ENCODE results near the gene KIF12. TPM values are rescaled to one million over a fixed set of nuclear protein-coding genes. Genes with fewer than 3 reads are reported as not detected.

KIF12 gene
- total and polyA plus RNA-seq, 2 donors (not counting 1 experiment from before 2014, with no cell fraction given), result not detected

DNA sequence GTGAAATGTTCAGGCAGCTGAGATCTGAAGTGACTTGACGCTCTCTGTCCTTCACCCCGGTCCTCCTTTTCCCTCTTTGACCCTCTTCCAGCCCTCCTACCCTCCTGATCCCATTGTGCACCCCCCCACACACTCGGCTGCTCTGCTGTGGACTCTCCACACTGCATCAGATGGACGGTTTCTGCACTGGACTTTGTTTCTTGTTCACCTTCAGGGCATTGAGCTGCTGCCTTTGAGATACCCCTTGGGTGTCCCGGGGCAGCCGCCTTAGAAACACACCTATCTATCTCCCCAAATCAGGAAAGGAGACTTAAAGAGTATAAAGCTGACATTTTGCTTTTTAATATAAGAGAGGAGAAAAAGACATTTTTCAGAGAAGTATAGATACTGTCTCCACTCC lies 48.4 kb downstream of the KIF12 start:
- 96% methylated on average over 3 of the region's 6 CpGs for WGBS (ENCODE audit: insufficient coverage)
- H3K79me2 ChIP-seq (ENCODE audit: control insufficient read depth, insufficient read depth, low read length), result no peaks in the 10 kb centered on the region

DNA sequence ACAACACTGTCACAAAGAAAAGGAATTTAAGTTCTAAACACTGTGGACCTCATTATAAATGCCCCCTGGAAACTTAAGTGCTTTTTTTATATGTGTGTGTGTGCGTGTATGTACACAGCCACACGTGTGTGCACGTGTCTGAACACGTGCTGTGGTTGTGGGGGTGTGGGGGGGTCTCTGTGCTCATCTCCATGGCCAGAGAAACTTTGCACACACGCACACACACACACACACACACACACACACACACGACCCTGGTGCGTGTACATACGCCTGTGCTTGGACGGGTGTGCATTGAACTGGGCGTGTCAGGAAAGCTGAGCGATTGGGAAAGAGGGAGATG lies 48.9 kb downstream of the KIF12 start:
- no CpG with 5 or more reads among the region's 11 CpGs for WGBS (ENCODE audit: insufficient coverage)
- no peaks in the 10 kb centered on the region for H3K4me1 ChIP-seq (ENCODE audit: control insufficient read depth in 2 of 2, insufficient read depth in 2 of 2, low read length in 2 of 2)
- no peak overlapping the region for H3K4me3 ChIP-seq (ENCODE audit: control extremely low read depth in 1 of 5, extremely low read depth in 1 of 5, insufficient read depth in 1 of 5, low read depth in 2 of 5, low read length in 4 of 5)
- no peaks in the 10 kb centered on the region for H3K79me2 ChIP-seq (ENCODE audit: control insufficient read depth, insufficient read depth, low read length)
- H3K9ac ChIP-seq (ENCODE audit: low read length), result no peak overlapping the region
- H3K27me3 Mint-ChIP-seq, result peaks cover 4% of the 10 kb centered on the region
- POLR2A ChIA-PET, result no interaction called here
- H3K27ac Mint-ChIP-seq, result no peak overlapping the region
- no peaks in the 10 kb centered on the region for H3K36me3 ChIP-seq (replicated peaks in 1 of 2; ENCODE audit: control extremely low read depth in 1 of 2, control insufficient read depth in 1 of 2, extremely low read depth in 1 of 2, insufficient read depth in 2 of 2, low read length in 1 of 2)
- H2AFZ ChIP-seq (ENCODE audit: insufficient read depth, low read depth, low read length, poor library complexity, severe bottlenecking), result no peak overlapping the region
- ATAC-seq (ENCODE audit: low read depth), result no peak
- intact Hi-C loops (cut with micrococcal nuclease), result no loop called here
- DNase-seq, result no peak
- CTCF ChIA-PET, result no interaction called here
- no peaks in the 10 kb centered on the region for H3K9me3 Mint-ChIP-seq (ENCODE audit: insufficient read depth)
- H3K27me3 ChIP-seq (replicated peaks in 1 of 4; ENCODE audit: control extremely low read depth in 1 of 4, control insufficient read depth in 3 of 4, insufficient read depth in 4 of 4, low read length in 3 of 4), result no peaks in the 10 kb centered on the region
- H3K27ac ChIP-seq (ENCODE audit: low read length in 2 of 2), result no peak overlapping the region
- H4K20me1 ChIP-seq (ENCODE audit: control insufficient read depth, insufficient read depth, low read length, poor library complexity, severe bottlenecking), result no peaks in the 10 kb centered on the region
- TF ChIP-seq, protein P1, sequence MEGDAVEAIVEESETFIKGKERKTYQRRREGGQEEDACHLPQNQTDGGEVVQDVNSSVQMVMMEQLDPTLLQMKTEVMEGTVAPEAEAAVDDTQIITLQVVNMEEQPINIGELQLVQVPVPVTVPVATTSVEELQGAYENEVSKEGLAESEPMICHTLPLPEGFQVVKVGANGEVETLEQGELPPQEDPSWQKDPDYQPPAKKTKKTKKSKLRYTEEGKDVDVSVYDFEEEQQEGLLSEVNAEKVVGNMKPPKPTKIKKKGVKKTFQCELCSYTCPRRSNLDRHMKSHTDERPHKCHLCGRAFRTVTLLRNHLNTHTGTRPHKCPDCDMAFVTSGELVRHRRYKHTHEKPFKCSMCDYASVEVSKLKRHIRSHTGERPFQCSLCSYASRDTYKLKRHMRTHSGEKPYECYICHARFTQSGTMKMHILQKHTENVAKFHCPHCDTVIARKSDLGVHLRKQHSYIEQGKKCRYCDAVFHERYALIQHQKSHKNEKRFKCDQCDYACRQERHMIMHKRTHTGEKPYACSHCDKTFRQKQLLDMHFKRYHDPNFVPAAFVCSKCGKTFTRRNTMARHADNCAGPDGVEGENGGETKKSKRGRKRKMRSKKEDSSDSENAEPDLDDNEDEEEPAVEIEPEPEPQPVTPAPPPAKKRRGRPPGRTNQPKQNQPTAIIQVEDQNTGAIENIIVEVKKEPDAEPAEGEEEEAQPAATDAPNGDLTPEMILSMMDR (IDR thresholded peaks at IDR 0.05), result no peak
- no peak for TF ChIP-seq EZH2 (IDR thresholded peaks at IDR 0.05; ENCODE audit: borderline replicate concordance, insufficient read depth, low read depth, low read length, poor library complexity, severe bottlenecking)
- no peaks in the 10 kb centered on the region for H3K4me1 Mint-ChIP-seq
- no peak overlapping the region for H3K4me2 ChIP-seq (replicated peaks; ENCODE audit: low read depth, low read length, poor library complexity, severe bottlenecking)
- peaks cover 0 to 8% (median 0%) of the 10 kb centered on the region in 3 donors for H3K9me3 ChIP-seq (ENCODE audit: control extremely low read depth in 1 of 3, control insufficient read depth in 2 of 3, insufficient read depth in 1 of 3, low read length in 2 of 3)
- H3K4me3 Mint-ChIP-seq, result no peak overlapping the region

More for the DNA sequence above, 48.4 kb downstream of the KIF12 start:
- Mint-ChIP-seq H3K27ac (no peak overlapping the region), H3K9me3 (ENCODE audit: insufficient read depth) (no peaks in the 10 kb centered on the region), H3K4me3 (no peak overlapping the region), H3K27me3 (peaks cover 4% of the 10 kb centered on the region), H3K4me1 (no peaks in the 10 kb centered on the region)
- Histone ChIP-seq H3K9ac (ENCODE audit: low read length) (no peak overlapping the region), H3K27me3 (replicated peaks in 1 of 4; ENCODE audit: control extremely low read depth in 1 of 4, control insufficient read depth in 3 of 4, insufficient read depth in 4 of 4, low read length in 3 of 4) (no peaks in the 10 kb centered on the region), H3K4me2 (replicated peaks; ENCODE audit: low read depth, low read length, poor library complexity, severe bottlenecking) (no peak overlapping the region), H4K20me1 (ENCODE audit: control insufficient read depth, insufficient read depth, low read length, poor library complexity, severe bottlenecking) (no peaks in the 10 kb centered on the region), H3K36me3 (replicated peaks in 1 of 2; ENCODE audit: control extremely low read depth in 1 of 2, control insufficient read depth in 1 of 2, extremely low read depth in 1 of 2, insufficient read depth in 2 of 2, low read length in 1 of 2) (no peaks in the 10 kb centered on the region), H3K9me3 (ENCODE audit: control extremely low read depth in 1 of 3, control insufficient read depth in 2 of 3, insufficient read depth in 1 of 3, low read length in 2 of 3) (peaks cover 0 to 8% (median 0%) of the 10 kb centered on the region in 3 donors), H3K27ac (ENCODE audit: low read length in 2 of 2) (no peak overlapping the region), H2AFZ (ENCODE audit: insufficient read depth, low read depth, low read length, poor library complexity, severe bottlenecking) (no peak overlapping the region), H3K4me3 (ENCODE audit: control extremely low read depth in 1 of 5, extremely low read depth in 1 of 5, insufficient read depth in 1 of 5, low read depth in 2 of 5, low read length in 4 of 5) (no peak overlapping the region), H3K4me1 (ENCODE audit: control insufficient read depth in 2 of 2, insufficient read depth in 2 of 2, low read length in 2 of 2) (no peaks in the 10 kb centered on the region)
- ChIA-PET POLR2A (no interaction called here), CTCF (no interaction called here)
- no peak for TF ChIP-seq EZH2 (IDR thresholded peaks at IDR 0.05; ENCODE audit: borderline replicate concordance, insufficient read depth, low read depth, low read length, poor library complexity, severe bottlenecking)
- intact Hi-C loops (cut with micrococcal nuclease), result no loop called here
- ATAC-seq (ENCODE audit: low read depth) (no peak), DNase-seq (no peak)
